ENCODE measurements around the gene ARFGAP3. TPM values are rescaled to one million over a fixed set of nuclear protein-coding genes. Genes with fewer than 3 reads are reported as not detected.

The ARFGAP3 gene
- total RNA-seq, 1 experiment from 2014 or later: 45.1 TPM

DNA sequence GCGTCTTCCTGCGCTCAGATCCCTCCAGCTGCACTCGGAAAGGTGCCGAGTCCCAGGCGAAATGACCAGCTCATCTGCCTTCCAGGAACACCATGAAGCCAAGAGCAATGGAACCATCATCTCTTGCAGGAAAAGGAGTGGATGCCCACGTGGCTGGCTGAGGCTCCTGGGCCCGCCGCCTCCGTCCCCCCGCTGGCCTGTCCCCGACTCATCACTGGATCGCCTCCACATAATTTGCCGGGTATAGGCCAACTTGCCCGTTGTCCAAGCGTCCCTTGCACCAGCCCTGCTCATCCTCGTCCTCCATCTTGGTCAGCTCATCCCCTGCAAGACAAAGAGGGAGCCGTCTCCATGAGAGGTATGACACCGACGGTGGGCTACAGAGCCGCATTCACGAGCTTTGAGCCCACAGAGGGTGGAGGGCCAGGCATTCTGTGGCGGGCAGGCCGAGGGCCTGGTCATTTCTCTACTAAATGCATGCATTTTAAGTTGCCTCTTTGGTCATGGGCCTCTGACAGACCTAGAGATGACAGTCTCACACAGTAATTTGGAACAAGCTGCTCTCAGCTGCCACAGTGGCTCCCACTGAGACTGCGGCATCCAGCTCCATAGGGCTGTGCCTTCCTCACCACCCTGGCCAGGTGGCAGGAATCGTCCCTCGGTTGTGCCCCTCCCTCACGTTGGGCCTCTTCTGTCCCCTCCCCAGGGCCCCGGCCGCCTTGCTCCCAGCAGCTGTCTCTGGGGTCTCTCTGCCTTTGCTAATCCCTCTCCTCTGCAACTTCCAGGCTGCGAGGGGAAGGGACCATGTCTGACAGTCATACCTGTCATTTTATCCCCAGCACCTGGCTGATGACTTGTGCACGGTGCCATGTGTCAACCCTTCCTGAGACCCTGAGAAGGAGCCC, 14.3 kb upstream of the ARFGAP3 start:
- no peak for DNase-seq (ENCODE audit: low read depth, low spot score)

DNA sequence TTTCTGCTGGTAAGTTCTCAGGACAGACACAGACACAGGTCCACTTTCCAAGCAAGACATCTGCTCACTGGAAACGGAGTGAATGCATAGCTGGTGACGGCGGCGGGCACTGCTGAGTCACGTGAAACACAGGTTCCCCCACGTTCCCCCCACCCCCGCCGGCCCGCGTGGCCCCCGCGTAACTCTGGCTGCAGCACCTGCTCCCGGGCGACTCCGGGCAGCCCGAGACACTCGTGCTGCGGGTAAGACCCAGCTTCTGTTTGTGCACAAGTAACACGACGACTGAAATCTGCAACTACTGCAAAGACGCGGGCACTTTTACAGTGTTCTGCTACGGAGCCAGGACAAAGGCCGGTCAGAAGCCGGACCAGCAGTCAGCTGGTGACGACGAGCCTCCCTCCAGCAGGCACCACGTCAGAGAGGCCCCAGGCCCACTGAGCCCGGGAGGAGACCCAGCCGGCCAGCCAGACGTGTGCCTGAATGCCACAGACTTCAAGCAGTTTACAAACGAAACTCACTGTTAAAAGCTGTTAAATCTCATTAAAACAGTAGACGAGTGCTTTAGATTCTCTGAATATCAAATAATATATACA, 12.9 kb upstream of the ARFGAP3 start:
- DNase-seq (ENCODE audit: low read depth, low spot score): no peak
- in situ Hi-C loops (cut with HindIII; ENCODE audit: low pct_unique_long_range_greater_than_20kb, low sequenced_read_pairs): no loop called here

More for the DNA sequence above, 14.3 kb upstream of the ARFGAP3 start:
- in situ Hi-C loops (cut with HindIII; ENCODE audit: low pct_unique_long_range_greater_than_20kb, low sequenced_read_pairs): no loop called here

DNA sequence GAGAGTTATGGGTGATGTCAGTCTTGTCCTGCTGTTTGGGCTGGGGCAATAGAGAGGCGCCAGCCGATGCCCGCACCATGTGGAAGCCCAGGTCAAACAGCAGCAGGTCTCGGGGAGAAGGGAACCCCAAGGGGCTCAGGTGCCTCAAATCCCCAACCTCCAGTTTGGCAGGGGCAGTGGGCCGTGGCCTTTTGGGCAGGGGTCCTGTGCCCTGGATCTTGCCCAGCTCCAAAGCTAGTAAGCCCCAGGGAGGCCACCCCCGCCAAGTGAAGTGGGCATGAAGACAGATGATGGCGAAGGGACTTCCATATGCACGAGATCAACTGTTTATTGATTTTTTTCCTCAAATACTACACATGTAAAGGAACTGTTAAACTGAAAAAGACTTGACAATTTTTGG, 12.4 kb upstream of the ARFGAP3 start:
- no peak for DNase-seq (ENCODE audit: low read depth, low spot score)
- in situ Hi-C loops (cut with HindIII; ENCODE audit: low pct_unique_long_range_greater_than_20kb, low sequenced_read_pairs): no loop called here

DNA sequence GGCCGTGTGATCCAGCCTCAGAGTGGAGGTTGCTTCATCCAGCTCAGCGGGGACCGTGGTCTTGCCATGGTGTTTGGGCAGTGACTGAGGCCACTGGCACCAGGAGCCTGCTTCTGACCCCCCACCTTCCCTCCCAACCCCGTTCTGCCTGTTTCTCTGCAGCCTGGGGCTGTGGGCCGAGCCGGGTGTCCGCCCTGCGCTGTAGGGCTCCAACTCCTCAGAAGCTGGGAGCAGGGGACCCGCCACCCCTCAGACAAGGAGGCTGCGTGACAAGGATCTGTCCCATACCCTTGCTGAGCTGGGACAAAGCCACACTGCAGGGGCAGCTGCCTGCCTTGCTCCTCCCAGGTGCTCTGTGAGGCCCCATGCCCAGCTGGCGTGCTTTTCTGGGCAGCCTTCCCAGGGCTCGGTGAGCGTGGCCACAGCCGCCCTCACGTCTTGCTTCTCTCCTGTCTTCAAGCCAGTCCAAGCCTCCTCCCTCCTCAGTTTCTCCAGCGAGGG, 11.7 kb upstream of the ARFGAP3 start:
- DNase-seq (ENCODE audit: low read depth, low spot score): no peak
- in situ Hi-C loops (cut with HindIII; ENCODE audit: low pct_unique_long_range_greater_than_20kb, low sequenced_read_pairs): no loop called here

DNA sequence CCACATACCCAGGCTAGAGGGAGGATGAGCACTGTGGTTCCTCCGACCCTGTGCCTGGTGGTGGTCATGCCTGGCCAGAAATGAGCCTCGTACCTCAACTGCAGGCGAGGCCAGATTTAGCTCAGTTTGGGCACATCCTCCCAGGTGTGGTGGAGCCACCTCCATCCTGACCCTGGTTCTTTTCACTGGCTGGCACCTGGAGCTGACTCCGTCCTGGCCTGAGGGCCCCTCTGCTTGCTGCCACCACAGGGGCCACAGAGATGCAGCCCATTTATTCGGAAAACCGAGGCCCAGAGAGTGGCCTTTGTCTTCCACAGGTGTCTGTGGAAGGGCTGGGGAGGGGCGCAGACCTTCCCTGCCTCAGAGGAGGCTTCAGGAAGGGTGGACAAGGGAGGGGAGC, 9.0 kb upstream of the ARFGAP3 start:
- in situ Hi-C loops (cut with HindIII; ENCODE audit: low pct_unique_long_range_greater_than_20kb, low sequenced_read_pairs): no loop called here
- no peak for DNase-seq (ENCODE audit: low read depth, low spot score)

DNA sequence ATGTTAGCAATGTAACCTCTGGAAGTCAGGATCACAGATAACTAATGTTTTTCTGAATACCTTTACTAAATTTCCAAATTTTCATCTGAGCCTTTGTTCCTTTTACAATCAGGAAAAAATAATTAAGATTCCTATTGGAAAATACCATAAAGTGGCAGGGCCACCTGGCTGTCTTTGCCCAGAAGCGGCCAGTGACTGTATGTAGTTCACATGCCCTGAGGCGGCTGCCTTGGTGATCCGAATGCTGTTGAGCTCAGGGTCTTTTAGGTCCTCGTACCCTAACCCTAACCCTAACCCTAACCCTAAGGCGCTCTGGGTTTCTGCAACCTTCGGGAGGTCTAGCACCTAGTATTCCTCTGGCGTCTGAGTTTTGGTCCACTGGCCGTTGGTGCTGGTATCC, 8.5 kb upstream of the ARFGAP3 start:
- DNase-seq (ENCODE audit: low read depth, low spot score): no peak

DNA sequence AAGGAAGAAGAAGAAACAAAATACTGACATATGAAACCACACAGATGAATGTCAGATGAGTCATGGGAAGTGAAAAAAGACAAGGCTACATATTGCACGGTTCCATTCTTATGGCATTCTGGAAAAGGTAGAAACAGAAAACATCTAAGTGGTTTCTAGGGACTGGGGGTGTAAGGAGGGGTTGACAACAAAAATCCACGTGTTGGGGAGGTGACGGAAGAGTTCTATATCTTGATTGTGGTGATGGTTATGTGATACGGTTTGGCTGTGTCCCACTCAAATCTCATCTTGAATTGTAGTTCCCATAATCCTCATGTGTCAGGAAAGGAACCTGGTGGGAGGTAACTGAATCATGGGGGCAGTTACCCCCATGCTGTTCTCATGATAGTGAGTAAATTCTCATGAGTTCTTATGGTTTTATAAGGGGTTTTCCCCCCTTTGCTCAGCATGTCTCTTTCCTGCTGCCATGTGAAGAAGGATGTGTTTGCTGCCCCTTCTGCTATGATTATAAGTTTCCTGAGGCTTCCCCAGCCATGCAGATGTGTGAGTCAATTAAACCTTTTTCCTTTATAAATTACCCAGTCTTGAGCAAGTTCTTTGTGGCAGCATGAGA, 6.4 kb upstream of the ARFGAP3 start:
- in situ Hi-C loops (cut with HindIII; ENCODE audit: low pct_unique_long_range_greater_than_20kb, low sequenced_read_pairs): no loop called here
- DNase-seq (ENCODE audit: low read depth, low spot score): peak; percentile 22

More for the DNA sequence above, 8.5 kb upstream of the ARFGAP3 start:
- in situ Hi-C loops (cut with HindIII; ENCODE audit: low pct_unique_long_range_greater_than_20kb, low sequenced_read_pairs): no loop called here

DNA sequence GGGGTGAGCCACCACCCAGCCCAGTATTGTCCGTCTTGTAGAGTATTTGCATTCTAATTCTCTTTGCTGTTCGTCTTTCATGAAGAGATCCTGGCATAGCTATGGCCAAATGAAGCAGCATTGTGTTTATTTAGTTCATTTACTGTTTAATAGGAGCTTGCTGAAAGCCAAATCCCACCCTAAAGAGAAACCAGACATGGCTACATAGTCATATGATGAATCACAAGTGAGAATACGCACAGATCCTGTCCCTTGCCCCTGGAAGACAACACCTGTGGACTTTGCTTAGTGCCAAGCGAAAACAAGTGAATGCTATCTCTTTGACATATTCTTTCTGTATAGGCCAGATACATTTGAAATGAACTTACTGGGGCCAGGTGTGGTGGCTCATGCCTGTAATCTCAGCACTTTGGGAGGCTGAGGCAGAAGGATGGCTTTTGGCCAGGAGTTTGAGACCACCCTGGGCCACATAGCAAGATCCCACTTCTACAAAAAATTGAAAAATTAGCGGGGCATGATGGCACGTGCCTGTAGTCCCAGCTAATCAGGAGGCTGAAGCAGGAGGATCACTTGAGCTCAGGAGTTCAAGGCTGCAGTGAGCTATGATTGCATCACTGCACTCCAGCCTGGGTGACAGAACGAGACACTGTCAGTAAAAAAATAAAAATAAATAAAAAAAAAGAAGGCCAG, 5.1 kb upstream of the ARFGAP3 start:
- in situ Hi-C loops (cut with HindIII; ENCODE audit: low pct_unique_long_range_greater_than_20kb, low sequenced_read_pairs): no loop called here
- DNase-seq (ENCODE audit: low read depth, low spot score): no peak

DNA sequence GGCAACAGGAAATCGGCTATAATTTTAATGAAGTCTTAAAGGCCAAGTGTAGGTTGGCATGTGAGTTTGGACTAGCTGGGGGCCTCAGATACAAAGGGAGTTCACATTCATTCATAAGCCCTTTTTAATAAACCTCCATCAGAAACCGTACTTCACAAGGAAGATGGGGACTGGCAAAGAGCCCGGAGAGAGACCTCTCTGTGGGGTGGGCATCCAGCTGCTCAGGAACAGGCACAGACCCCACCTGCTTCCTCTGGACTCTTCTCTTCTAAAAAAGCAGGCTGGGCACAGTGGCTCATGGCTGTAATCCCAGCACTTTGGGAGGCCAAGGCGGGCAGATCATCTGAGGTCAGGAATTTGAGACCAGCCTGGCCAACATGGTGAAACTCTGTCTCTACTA, 3.9 kb upstream of the ARFGAP3 start:
- DNase-seq (ENCODE audit: low read depth, low spot score): peak; percentile 28
- in situ Hi-C loops (cut with HindIII; ENCODE audit: low pct_unique_long_range_greater_than_20kb, low sequenced_read_pairs): no loop called here

DNA sequence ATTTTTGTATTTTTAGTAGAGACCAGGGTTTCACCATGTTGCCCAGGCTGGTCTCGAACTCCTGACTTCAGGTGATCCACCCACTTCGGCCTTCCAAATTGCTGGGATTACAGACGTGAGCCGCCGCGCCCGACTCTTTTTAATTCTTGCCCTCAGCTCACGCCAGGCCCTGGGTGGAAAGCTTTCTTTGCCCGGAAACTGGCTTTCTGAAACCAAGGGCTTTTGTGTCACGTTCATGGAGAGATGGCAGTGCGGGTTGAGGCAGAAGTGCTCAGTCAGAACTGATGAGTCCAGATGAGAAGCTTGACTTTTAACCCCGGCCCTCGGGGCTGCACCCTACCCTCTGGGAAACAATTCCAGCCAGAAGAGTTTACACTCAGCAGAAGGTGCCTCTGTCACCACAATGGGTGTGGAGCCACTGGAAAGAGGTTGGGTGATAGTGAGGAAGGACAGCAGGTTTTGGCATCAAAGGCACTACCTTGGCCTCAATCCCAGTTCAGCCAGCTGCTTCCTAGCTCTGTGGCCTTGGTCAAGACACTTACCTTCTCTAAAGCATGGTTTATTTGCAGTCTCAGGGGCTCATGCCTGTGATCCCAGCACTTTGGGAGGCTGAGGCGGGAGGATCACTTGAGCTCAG, 890 bp upstream of the ARFGAP3 start:
- in situ Hi-C loops (cut with HindIII; ENCODE audit: low pct_unique_long_range_greater_than_20kb, low sequenced_read_pairs): no loop called here
- DNase-seq (ENCODE audit: low read depth, low spot score): no peak

DNA sequence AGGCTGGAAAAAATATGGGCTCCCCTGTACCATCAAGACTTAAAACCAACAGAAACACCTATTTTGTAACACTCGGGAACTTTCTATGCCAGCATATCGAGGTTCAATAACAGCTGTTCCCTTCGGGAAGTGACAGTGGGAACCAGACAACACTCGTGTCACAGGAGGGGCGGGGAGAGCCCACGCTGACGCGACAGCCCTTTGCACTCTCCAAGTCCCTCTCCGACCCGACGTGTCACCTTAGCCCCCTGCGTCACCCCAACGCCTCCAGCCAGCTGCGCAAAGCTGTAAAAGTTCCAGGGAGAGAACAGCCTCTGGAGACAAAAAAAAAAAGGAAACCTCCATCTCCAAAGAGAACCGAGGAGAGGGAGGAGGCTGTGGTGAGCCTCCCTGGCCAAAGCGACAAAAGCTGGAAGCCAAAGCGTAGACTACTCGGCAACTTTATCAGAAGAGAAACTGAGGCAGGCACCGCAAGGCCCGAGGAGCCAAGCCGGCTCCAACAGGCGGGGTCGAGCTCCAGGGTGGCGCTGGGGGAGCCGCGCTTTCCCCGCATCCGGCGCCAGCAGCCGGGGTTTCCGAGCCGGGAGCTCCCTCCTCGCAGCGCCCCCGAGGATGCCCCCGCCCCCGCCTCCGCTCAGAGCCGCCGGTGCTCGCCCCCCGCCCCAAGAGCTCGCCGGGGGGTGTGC, 751 bp downstream of the ARFGAP3 start:
- peak; percentile 23 for DNase-seq (ENCODE audit: low read depth, low spot score)
- in situ Hi-C loops (cut with HindIII; ENCODE audit: low pct_unique_long_range_greater_than_20kb, low sequenced_read_pairs): no loop called here

DNA sequence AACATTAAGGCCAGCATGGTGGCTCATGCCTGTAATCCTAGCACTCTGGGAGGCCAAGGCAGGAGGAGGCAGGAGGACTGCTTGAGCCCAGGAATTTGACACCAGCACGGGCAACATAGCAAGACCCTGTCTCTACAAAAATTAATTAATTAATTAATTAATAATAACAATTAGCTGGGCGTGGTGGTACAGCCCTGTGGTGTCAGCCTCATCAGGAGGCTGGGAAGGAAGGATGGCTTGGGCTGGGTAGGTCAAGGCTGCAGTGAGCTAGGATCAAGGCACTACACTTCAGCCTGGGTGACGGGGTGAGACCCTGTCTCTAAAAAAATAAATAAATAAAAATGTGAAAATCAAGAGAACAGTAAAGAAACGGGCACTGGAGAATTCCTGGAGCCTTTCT, 1.4 kb downstream of the ARFGAP3 start:
- no peak for DNase-seq (ENCODE audit: low read depth, low spot score)
- in situ Hi-C loops (cut with HindIII; ENCODE audit: low pct_unique_long_range_greater_than_20kb, low sequenced_read_pairs): no loop called here

DNA sequence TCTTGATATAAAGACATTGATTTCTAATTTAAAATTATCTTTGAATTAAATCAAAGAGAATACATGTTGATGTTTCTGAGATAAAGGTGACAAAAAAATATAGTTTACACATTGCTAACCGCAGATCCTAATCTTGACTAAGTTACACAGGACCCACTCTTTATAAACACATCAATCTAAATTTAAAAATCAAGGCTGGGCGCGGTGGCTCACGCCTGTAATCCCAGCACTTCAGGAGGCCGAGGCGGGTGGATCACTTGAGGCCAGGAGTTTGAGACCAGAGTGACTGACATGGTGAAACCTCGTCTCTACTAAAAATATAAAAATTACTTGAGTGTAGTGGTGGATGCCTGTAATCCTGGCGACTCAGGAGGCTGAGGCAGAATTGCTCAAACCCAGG, 1.9 kb downstream of the ARFGAP3 start:
- DNase-seq (ENCODE audit: low read depth, low spot score): no peak
- in situ Hi-C loops (cut with HindIII; ENCODE audit: low pct_unique_long_range_greater_than_20kb, low sequenced_read_pairs): no loop called here

DNA sequence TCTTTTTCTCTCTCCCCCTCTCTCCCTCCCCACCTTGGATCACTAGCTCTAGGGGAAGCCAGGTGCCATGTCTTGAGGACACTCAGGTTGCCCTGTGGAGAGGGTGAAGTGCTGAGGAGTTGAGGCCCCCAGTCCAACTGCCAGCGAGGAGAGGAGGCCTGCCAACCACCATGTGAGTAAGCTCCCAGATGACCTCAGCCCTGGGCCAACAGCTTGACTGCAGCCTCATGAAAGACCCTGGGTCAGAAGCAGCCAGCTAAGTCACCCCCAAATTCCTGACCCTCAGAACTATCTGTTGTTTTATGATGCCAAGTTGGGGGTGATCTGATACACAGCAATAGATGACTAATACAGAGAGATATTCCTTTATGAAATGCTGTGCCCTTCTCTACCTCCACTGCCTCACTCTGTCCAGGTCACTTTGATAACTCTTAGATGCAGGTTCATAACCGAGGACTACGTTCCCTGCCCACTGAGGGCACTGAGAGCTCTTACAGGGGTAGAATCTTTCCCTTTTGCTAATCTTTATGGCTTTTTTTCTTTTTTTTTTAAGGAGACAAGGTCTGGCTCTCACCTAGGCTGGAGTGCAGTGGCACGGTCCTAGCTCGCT, 8.0 kb downstream of the ARFGAP3 start:
- no peak for DNase-seq (ENCODE audit: low read depth, low spot score)

DNA sequence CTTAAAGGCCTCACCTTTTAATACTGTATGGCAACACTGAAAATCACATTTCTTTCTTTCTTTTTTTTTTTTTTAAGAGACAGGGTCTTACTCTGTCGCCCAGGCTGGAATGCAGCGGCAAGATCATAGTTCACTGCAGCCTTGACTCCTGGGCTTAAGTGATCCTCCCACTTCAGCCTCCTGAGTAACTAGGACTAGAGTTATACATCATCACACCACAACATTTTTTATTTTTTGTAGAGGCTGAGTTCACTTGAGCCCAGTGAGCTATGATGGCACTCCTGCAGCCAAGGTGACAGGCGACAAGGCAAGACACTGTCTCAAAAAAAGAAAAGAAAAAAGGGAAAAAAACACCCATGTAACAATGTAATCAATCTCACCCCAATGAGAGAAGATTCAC, 10.0 kb downstream of the ARFGAP3 start:
- no peak for DNase-seq (ENCODE audit: low read depth, low spot score)
- in situ Hi-C loops (cut with HindIII; ENCODE audit: low pct_unique_long_range_greater_than_20kb, low sequenced_read_pairs): no loop called here

More for the DNA sequence above, 8.0 kb downstream of the ARFGAP3 start:
- in situ Hi-C loops (cut with HindIII; ENCODE audit: low pct_unique_long_range_greater_than_20kb, low sequenced_read_pairs): no loop called here

DNA sequence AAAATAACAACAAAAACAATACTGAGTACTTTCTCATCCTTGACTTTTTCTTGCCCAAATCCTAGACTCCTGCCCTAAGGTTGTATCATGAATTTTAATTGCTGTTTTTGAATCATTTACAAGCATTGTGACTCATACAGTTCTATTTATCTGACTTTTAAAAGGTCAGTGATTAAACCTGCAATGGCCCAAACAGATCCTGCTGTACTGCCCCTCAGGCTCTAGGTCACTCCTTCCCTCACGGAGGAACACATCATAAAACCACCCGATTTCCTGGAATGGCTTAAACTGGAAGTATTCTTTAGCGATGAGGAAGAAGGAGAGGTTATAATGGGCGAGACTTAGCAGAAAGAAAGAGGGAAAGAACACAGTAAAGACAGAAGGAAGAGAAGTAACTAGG, 12.3 kb downstream of the ARFGAP3 start:
- in situ Hi-C loops (cut with HindIII; ENCODE audit: low pct_unique_long_range_greater_than_20kb, low sequenced_read_pairs): no loop called here
- DNase-seq (ENCODE audit: low read depth, low spot score): peak; percentile 73

Measured in SK-MEL-5 (cell line).